ENCODE data around the gene BMP7.

GRCh38 chr20:57136734-57137133 lies 129.7 kb downstream of the BMP7 start:
- no peak for TF ChIP-seq CTCF (conservative IDR thresholded peaks at IDR 0.05; ENCODE audit: low read length)
- no peak for TF ChIP-seq EZH2phosphoT487 (IDR thresholded peaks at IDR 0.05; ENCODE audit: borderline replicate concordance)
